ENCODE data around the gene RHO.
A peak's percentile ranks its signal among the peaks of the same experiment; 100 is the strongest.

Gene RHO

GRCh38 chr3:129559565-129560079, 31.2 kb downstream of the RHO start:
- DNase-seq = no peak

- peak in 3 of 14 donors; percentile 11 to 45 (median 41) for DNase-seq
These were observed 31.9 kb downstream of the RHO start for GRCh38 chr3:129560269-129560787.

GRCh38 chr3:129560911-129561594, 32.6 kb downstream of the RHO start:
- peak in 8 of 14 donors; percentile 29 to 79 (median 36) for DNase-seq

- no peak for DNase-seq
These were observed 33.3 kb downstream of the RHO start for GRCh38 chr3:129561619-129562248.

DNA sequence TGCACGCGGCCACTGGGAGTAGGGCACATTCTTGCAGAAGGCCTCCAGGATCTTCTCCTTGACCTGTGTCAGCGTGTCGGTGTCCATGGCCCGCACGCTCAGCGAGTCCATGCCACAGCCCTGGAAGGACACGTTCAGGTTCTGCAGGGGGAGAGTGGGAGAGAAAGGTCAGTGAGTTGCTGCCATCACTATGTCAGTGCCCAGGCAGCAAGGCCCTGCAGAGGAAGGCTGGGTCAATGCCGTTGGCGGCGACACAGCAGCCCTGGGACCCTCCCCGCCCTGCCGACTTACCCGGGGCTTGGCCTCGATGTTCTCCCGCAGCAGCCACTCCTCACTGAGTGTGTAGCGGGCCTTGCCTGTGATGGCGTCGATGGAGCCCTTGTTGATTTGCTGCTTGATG, 34.4 kb downstream of the RHO start:
- no peak for DNase-seq

GRCh38 chr3:129563332-129563731, 34.9 kb downstream of the RHO start:
- DNase-seq = no peak

- no peak for DNase-seq
These were observed 35.6 kb downstream of the RHO start for GRCh38 chr3:129563850-129564535.

DNA sequence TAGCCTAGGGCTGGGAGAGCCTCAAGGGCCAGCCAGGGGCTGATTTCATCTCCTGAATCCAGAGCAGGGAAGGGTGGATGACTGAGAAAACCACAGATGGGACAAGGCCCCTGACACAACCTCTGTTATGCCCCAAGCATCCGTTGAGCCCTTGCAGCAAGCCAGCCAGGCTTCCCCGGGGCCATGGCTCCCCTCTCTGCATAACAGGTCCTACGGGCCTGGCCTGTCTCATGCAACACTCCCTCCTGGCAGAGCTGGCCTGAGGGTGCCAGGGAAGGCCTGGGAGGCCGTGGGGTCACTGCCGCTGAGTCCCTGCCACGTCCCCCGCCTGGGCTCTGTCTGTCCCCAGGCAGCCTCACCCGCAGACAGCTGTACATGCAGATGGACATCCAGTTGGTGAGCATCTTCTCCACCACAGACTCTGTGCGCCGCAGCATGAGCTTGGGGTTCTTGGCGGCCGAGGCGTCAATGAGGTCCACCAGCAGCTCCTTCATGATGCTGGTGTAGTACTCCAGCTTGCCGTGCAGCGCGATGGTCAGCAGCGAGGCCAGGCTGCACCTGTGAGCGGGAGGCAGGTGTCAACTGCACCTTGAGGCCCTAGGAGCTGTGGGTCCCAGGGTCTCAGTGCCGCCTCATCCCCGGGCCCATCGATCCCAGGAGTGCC, 36.7 kb downstream of the RHO start:
- no peak for DNase-seq

DNA sequence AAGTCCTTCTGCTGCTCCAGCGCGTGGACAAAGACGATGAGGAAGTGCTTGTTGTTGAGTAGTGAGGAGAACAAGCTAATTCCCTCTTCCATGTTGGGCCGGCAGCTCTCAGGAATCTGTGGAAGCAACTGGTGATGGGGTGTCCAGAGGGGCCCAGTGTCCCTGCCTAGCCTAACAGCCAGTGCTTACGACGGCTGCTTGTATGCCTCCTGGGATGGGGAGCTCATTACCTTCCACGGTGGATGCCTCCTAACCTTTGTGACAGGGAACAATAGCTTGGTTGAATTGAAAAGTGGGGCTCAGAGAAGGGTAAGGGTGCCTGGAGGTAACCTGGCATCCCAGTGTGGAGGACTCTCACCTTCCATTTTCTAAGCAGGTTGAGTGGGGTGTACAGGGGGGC, 37.5 kb downstream of the RHO start:
- no peak for DNase-seq

DNA sequence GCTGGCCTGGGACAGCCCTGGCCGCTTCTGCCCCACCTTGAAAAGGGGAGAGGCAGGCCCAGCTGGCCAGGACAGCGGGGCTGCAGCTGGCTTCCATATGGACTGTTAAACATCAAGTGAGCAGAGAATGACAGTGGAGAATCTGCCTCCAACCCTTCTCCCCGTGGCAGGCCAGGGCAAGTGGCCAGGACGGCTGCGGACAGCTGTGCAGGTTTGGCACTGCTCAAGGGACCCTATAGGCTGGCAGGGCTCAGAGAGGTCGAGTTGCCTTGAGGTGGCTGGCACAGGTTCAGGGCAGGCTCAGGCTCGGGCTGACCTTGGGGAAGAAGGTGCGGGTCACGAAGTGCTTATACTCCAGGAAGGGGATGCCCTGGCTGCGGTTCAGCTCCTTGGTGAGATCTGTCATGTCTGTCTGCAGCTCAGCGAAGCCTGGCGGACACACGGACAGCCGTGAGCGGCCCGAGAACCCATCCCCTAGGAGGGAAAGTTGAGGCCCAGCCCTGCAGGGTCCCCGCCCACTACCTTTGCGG, 38.8 kb downstream of the RHO start:
- DNase-seq = no peak

DNA sequence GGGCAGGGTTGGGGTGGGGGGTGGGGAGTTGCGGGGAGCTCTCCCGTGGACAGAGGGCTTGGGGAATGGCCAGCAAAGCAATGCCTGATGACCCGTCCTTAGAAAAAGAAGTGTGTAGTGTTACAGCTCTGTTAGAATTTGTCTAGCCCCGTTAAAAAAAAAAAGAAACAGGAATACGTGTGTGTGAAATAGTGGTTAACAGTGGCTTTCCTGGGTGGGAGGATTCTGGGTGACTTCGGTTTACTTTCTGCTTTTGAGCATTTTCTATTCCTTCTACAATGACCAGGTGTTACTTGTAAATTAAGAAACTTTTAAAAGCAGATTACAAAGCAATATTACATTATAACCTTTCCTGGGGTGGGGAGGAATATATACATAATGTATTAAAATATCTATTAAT, 39.5 kb downstream of the RHO start:
- DNase-seq = no peak

GRCh38 chr3:129569856-129570255, 41.4 kb downstream of the RHO start:
- DNase-seq = no peak

GRCh38 chr3:129571605-129572547, 43.4 kb downstream of the RHO start:
- no peak for DNase-seq

- no peak for DNase-seq
These were observed 44.2 kb downstream of the RHO start for GRCh38 chr3:129572603-129573002.

- DNase-seq = no peak
These were observed 45.1 kb downstream of the RHO start for GRCh38 chr3:129573493-129573892.

GRCh38 chr3:129574206-129574605, 45.8 kb downstream of the RHO start:
- DNase-seq = no peak

GRCh38 chr3:129575233-129575996, 47.0 kb downstream of the RHO start:
- DNase-seq = no peak

DNA sequence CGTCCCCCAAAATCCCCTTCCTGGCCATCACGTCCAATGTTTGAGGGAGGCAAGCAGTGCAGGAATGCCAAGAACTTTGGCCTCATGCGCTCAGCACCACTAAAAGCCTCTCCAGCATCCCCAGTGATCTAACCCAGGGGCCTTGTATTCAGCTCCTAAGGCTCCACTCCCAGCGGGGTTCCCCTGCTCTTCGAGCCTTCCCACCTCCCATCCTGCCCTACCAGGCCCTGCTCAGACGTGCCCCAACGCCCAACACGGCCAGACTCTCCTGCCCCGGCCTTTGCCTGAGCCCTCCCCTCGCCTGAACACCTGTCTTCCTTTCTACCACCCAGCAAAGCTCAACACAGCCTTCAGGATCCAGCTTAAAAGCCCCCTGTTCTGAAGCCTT, 47.6 kb downstream of the RHO start:
- DNase-seq = no peak

- no peak for DNase-seq
These were observed 48.3 kb downstream of the RHO start for GRCh38 chr3:129576514-129577352.

- peak in 3 of 14 donors; percentile 15 to 38 (median 29) for DNase-seq
These were observed 48.9 kb downstream of the RHO start for GRCh38 chr3:129577366-129577765.
